RCC 7860 (cell line): ENCODE results near the gene JAK3.
A peak's percentile ranks its signal among the peaks of the same experiment; 100 is the strongest.
"Not testable (repeated sequence)": the region's sequence is repeated elsewhere in the genome, so short reads cannot be mapped to it uniquely, and the experiment has no call there.

Experiments used
- DNase-seq: peaks from one replicate; pipeline ENCODE4 v3.0.0-alpha.2; 2015; ENCODE audit warnings: low spot score
- FAIRE-seq: peaks from 2 replicates; lab custom pipeline; 2012; peaks lifted over from hg19 to GRCh38; lab: Jason Lieb, UNC

The JAK3 gene

DNA sequence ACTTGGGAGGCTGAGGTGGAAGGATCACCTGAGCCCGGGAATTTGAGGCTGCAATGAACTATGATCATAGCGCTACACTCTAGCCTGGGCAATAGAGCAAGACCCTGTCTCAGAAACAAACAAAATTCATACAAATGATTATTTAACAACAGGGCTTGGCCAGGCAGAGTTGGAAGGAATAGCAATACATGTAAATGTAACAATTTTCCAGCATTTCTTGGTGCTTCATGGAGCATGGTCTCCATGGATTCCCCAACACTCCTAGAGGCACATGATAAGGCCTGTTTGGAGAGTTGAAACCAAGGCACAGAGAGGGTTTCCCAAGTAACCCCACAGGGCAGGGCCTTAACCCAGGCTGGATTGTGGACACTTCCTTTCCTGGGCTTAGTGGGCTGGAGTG is 36.7 kb downstream of the JAK3 start:
- DNase-seq (no peak), FAIRE-seq (no peak)

DNA sequence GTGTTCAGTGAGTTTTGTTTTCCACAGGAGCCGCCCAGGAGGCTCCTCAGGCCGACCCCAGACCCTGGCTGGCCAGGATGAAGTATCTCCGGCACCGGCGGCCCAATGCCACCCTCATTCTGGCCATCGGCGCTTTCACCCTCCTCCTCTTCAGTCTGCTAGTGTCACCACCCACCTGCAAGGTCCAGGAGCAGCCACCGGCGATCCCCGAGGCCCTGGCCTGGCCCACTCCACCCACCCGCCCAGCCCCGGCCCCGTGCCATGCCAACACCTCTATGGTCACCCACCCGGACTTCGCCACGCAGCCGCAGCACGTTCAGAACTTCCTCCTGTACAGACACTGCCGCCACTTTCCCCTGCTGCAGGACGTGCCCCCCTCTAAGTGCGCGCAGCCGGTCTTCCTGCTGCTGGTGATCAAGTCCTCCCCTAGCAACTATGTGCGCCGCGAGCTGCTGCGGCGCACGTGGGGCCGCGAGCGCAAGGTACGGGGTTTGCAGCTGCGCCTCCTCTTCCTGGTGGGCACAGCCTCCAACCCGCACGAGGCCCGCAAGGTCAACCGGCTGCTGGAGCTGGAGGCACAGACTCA is 40.0 kb downstream of the JAK3 start:
- FAIRE-seq (no peak), DNase-seq (no peak)

DNA sequence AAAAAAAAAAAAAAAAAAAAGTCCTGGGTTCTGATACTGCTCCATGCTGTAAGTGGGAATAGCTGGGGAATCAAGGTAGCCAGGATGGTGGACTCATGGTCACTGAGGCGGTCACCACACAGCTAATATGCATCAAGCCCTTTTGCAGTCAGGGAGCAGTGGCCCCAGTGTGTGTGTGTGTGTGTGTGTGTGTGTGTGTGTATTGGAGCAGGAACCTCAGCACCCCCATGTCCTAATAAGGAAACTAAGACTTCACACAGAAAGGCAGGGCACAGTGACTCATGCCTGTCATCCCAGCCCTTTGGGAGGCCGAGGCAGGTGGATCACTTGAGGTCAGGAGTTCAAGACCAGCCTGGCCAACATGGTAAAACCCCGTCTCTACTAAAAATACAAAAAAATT is 40.8 kb downstream of the JAK3 start:
- FAIRE-seq (no peak), DNase-seq (no peak)

DNA sequence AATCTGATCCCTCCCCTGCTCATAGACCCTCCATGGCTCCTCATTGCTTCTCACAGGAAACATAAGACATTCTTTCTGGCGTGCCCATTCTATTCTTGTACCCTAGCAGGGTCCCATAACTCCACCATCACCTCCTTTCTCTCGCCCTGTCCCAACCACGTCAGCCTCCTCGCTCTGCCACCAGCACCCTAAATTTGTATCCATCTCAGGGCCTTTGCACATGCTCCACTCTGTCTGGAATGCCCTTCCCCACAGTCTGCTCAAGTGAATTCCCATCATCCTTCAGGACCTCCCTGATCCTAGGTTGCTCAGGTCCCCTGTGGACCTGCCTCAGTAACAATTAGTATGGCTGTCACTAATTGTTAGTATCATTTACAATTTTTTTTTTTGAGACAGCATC is 42.4 kb downstream of the JAK3 start:
- FAIRE-seq (no peak), DNase-seq (no peak)

DNA sequence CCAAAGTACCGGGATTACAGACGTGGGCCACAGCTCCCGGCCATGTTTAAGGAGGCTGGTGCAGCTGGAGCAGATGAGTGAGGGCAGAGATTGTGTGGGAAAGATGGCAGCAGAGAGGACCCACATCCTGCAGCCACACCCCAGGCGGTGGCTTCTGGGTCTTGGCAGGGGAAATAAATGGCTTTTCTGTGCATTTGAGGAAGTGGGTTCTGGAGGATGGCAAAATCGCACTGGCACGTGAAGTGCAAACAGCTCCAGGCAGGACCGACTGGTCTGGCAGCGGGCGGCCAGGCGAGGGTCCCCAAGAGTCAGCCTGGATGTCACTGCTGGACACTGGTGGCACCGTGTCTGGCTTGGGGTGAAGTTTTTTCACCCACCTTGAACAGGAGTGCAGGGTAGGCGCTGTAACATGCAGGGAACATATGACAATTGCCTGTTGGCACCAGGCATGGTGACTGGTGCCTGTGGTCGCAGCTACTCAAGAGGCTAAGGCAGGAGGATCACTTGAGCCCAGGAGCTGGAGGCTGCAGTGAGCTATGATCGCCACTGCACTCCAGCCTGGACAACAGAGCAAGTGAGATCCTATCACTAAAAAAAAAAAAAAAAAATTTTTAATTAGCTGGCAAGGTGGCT is 44.4 kb downstream of the JAK3 start:
- FAIRE-seq (no peak), DNase-seq (no peak)

DNA sequence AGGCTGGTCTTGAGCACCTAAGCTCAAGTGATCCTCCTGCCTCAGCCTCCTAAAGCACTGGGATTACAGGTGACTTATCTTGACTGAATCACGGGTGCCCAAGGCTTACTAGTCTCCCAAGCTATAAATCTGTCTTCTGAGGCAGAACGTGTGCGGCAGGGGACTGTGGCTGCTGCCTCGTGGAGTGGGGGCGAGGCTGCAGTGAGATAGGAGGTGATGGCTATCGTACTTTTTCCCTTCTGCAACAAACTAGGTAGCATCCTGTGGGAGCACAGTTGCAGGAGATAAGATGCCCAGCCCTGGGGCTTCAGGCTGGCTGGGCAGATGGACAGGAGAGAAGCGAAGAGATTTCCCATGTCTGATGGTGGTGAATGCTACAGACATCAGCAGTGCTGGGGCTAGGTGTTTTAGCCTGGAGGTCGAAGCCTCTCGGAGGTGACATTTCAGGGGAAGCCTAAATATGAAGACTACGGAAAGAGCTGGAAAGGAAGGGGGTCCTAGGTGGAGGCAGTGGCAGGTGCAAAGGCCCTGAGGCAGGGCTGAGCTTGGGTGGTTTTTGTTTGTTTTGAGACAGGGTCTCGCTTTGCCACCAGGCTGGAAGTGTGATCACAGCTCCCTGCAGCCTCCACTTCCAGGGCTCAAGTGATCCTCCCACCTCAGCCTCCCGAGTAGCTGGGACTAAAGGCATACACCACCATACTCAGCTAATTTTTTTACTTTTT is 45.5 kb downstream of the JAK3 start:
- FAIRE-seq (no peak), DNase-seq (no peak)

DNA sequence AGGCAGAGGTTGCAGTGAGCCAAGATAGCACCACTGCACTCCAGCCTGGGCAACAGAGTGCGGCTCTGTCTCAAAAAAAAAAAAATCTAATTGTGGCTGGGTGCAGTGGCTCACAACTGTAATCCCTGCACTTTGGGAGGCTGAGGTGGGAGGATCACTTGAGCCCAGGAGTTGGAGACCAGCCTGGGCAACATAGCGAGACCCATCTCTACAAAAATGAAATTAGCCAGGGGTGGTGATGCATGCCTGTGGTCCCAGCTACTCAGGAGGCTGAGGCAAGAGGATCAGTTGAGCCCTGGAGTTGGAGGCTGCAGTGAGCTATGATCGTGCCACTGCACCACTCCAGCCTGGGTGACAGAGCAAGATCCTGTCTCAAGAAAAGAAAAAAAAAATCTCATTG is 49.2 kb downstream of the JAK3 start:
- not testable (repeated sequence) for DNase-seq, FAIRE-seq

DNA sequence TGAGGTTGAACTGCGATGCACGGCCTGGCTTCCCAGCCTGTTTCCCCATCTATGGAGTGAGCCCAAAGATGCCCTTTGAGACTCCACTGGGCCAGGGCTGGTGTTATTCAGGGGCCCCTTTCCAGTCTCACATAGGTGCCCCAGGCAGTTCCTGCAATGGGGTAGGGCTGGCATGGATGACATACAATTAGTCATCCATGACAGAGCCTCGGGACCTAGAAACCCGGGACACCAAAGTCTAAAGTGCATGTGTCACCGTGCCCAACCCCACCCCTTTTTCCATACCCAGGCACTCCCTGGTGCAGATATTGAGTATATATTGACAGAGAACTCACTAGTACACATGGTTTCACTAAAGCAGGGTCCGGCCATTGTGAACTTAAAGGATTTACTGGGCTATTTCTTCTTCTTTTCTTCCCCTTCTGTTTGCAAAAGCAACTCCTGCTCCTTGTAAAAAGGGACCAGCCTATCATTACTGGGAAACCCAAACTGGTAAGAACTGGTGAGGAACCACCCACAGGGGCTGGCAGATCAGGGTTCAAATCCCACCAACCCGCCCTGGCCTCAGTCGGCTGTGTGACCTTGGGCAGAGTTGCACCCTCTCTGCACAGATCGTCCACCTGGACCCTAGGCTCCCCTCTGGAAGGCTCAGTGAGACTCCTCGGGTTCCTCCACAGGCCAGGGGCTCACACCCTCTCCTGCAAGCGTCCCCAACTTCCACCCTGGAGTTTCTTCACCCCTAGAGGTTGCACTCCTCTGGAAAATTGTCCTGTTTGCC is 50.2 kb downstream of the JAK3 start:
- DNase-seq = peak; percentile 80

DNA sequence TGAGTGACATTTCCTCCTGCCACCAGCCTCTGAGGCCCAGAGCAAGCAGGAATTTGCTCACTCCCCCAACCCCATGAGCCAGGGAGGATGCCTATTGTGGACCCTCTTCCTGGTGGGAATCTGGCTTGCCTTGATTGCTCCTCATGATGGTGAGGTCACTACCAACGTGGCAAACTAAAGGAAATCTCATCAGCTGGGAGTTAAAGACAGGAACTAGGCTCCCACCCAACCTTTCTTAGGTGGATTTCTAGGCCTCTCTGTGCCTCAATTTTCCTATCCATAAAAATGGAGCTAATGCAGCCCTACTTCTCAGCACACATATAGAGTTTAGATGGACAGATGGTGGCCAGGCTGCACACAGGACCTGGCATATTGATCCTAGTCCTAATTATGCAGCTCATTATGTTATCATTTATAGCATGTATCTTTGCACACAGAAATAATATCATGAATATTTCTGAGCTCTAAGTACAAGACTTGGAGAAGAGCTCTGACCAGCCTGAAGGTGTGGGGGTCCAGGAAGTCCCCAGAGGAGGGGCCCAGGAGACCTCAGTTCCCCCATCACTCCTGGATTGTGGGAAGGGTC is 50.9 kb downstream of the JAK3 start:
- no peak for FAIRE-seq

More for the DNA sequence above, 50.2 kb downstream of the JAK3 start:
- peak; percentile 80 for FAIRE-seq

DNA sequence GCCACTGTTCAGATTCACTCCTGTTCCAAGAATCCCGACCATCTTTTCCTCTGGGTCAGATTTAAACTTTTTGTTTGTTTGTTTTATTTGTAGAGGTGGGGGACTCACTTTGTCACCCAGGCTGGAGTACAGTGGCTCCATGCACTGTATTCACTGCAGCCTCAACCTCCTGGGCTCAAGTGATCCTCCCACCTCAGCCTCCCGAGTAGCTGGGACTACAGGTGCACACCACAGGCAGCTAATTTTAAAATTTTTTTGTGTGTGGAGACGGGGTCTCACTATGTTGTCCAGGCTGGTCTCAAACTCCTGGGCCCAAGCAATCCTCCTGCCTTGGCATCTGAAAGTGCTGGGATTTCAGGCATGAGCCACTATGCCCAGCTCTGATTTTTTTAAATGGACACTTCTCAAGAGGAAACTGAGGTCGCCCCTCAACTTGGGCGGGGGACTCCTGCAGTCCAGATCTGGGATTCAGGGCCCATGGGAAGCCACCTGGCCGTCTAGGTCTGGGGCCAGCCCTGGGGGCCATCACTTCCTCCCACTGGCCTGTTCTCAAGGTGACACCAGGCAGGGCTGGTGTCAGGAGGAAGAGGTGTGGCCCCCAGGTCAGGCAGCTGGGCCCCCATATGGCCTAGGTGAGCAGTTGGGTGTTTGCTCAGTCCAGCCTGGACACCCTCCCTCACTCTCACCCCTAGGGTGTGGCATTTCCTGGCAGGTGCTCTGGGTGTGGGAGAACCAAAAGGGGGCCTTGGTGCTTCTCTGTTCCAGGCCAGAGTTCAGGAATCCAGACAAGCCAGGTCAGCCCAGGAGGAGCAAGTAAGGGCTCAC is 51.6 kb downstream of the JAK3 start:
- DNase-seq (no peak), FAIRE-seq (no peak)

More for the DNA sequence above, 50.9 kb downstream of the JAK3 start:
- DNase-seq = no peak

DNA sequence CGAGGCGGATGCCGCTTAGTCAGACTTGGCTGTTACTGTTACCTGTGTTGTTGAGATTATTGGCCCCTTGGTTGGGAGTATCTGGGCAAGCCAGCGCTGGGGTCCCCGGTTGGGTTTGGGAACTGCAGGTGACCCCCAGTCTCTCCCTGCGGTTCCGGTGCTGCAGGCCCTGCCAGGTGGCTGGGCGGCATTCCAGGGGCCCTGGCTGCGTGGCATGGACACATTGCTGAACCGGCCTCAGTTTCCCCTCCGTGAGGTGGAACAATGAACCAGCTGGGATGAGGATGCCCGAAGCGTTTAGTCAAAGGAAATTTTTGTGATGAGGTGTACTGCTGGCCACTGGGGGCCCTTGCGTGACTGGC is 52.3 kb downstream of the JAK3 start:
- DNase-seq (no peak), FAIRE-seq (no peak)

DNA sequence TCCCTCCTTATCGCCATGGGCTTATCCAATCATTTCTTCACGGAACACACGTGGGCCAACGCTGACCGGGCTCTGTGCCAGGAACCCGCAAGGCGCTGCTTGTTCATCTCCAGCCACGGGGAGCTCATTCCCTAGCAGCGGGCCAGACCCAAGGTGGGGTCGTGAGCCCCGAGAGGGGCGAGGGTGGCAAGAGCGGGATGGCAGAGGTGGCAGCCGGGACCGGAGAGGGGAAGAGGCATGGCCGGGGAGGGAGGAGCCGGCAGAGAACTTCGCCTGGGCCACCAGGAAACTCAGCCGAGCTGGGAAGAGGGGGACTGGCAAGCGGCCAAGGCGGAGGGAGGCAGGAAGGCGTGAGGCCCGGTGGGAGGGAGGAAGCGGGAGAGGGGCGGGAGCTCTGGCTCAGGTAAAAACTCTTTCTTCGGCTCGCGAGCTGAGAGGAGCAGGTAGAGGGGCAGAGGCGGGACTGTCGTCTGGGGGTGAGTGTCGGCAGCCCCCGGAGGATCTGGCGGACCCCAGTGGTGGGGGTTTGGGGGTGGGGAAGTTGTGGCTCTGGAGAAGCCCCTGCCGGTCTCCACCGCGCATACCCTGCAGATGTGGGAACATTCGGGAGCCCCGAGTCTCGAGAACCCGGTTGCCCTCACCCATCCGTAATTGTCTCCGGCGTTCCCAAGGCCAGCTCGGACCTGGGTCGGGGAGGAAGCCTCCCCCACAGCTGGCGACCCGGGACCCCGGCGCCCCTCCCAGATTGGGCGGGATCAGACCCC is 52.9 kb downstream of the JAK3 start, which contains the start of gene B3GNT3:
TSS of gene B3GNT3 (plus strand) at position 408 of the 764 bp plus-strand sequence. CDS start 12,670 bp downstream, outside the sequence.
- no peak for FAIRE-seq
- peak; percentile 14 for DNase-seq

DNA sequence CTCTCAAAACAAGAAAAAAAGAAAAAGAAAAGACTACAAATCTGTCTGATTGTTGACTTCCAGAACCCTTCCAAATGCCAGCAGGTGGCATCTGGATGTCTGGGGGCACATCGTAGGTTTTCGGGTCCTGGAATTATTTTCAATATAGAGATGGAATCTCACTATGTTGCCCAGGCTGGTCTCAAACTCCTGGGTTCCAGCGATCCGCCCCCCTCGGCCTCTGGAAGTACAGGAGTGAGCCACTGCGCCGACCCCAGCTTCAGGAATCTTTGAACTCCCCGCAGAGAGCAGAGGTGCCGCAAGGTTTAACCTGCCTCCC is 53.4 kb downstream of the JAK3 start:
- DNase-seq (no peak), FAIRE-seq (no peak)

DNA sequence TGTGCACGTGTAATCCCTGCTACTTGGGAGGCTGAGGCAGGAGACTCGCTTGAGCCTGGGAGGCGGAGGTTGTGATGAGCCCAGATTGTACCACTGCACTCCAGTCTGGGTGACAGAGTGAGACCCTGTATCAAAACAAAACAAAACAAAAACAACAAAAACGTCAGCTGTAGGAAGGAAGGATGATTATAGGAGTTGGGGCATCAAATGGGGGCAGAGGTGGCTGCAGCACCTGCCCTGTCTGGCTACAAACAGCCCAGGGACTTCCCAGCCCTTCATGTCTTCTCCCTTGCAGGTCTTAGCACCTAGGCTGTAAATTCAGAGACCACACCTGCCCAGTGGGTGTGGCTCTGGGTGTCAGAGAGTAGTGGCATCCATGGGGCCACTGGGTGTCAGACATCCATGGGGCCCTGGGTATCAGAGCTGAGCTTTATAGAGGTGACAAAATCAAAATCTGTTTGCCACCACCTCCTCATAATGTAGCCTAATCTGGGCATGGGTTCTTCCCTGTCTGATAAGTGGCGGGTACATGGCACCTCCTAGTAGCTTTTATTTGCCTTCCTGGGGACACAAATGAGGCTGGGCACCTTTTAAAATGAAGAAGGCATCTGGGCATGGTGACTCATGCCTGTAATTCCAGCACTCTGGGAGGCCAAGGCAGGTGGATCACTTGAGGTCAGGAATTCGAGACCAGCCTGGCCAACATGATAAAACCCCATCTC is 57.6 kb downstream of the JAK3 start:
- no peak for DNase-seq
- FAIRE-seq = no peak

DNA sequence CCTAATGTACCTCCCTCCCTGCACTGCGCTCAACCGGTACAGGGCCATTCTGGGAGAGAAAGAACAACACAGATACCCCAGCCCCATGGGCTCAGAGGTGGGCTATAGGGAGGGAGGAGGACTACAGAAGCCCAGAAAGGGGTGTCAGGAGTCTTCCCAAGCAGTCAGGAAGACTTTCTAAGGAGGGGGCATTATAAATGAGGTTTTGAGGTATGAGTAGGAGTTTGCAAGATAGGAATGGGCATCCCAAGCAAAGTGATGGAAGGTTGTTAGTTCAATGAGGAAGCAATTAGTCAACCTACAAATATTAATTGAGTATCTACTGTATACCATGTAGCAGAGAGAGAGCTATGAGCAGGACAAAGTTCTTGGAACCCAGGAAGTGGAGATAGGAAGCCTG is 59.1 kb downstream of the JAK3 start:
- DNase-seq (no peak), FAIRE-seq (no peak)

DNA sequence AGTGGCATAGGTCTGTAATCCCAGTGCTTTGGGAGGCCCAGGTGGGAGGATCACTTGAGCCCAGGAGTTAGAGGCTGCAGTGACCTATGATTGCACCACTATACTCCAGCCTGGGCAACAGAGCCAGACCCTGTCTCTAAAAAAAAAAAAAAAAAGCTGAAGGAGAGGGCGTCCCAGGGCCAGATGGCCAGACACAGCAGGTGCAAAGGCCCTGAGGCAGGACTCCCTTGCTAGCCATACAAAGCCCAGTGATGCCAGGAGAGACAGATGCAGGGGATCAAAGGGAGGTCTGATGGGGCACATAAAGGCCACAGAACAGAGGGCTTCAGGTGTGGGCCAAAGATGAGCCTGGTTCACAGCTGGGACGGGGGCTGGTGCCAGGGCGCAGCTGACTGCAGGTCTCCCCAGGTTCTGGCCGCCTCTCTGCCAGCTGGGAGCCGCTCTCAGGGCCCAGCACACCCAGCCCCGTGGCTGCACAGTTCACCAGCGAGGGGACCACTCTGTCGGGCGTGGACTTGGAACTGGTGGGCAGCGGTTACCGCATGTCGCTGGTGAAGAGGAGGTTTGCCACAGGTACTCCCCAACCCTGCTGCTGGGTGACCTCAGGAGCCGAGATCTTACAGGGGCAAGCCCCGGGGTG is 60.4 kb downstream of the JAK3 start:
- DNase-seq (no peak), FAIRE-seq (no peak)

DNA sequence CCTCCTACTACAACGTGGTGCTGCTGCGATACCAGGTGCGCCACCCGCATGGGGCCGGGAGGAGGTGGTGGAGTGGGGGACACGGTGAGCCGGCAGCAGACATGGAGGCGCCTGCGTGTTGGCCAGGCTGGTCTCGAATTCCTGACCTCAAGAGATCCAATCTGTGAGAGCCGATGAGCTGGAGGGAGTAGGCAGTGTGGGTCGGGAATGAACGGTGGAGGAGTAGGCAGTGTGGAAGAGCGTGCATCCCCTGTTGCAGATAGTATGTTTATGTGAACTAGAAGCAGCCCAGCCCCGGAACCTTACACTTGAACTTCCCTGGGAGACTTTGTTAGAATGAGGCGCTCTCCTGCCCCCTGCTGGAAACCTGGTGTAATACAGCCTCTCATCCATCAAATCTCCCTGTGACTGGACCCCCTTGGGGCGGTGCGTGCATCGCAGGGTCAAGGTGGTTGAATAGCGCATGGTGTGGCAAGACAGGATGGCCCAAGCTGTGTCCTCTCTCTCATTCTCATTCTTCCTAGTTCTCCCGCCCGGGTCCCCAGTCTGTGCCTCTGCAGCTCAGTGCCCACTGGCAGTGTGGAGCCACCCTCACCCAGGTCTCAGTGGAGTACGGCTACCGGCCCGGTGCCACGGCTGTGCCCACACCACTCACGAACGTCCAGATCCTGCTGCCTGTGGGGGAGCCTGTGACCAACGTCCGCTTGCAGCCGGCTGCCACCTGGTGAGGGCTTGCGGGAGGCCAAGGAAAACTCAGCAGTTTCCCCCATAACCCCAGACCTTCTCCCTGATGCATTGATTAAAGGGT is 63.4 kb downstream of the JAK3 start:
- FAIRE-seq = no peak
- peak; percentile 20 for DNase-seq

DNA sequence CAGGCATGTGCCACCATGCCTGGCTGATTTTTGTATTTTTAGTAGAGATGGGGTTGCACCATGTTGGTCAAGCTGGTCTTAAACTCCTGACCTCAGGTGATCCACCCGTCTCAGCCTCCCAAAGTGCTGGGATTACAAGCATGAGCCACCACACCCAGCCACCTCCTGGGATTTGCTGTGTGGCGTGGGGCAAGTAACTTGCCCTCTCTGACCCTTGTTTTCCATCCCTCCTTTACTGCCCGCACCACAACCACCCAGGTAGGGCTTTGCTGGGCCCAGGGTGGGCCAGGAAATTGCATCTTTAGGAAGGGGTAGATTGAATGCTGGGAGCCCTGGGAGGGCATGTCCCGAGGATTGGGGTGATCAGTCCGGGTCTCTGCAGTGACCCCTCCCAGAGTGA is 64.1 kb downstream of the JAK3 start:
- FAIRE-seq, DNase-seq: not testable (repeated sequence)
